ENCODE data around the gene POR.
"Not testable (repeated sequence)": the region's sequence is repeated elsewhere in the genome, so short reads cannot be mapped to it uniquely, and the experiment has no call there.

Gene POR

DNA sequence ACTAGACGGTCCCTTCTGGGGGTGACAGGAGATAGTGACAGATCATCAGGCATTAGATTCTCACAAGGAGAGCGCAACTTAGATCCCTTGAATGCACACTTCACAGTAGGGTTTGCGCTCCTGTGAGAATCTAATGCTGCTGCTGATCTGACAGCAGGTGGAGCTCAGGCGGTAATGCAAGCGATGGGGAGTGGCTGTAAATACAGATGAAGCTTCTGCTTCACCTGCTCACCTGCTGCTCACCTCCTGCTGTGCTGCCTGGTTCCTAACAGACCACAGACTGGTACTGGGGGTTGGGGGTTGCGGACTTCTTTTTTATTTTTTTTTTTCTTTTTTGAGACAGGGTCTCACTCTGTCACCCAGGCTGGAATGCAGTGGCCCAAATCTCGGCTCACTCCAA lies 114.7 kb downstream of the POR start:
- not testable (repeated sequence) for DNase-seq (ENCODE audit: low read depth)

GRCh38 chr7:76031964-76032363 lies 117.0 kb downstream of the POR start:
- no peak for DNase-seq (ENCODE audit: low read depth)

All from stimulated activated CD8-positive, alpha-beta memory T cell treated with anti-CD3 and anti-CD28 coated beads, Interleukin-15, amount 100 ng/mL, for 1 hour (primary cell).